HG03025 (cell line): ENCODE measurements around the gene SLC38A10.
"Not testable (repeated sequence)": the region's sequence is repeated elsewhere in the genome, so short reads cannot be mapped to it uniquely, and the experiment has no call there.

Experiments
- ATAC-seq: cut with Tn5 transposase; IDR thresholded peaks from one replicate; pipeline ENCODE4 v1.9.1; 2021; ENCODE audit warnings: mild to moderate bottlenecking, moderate library complexity; ENCODE audit not compliant: unreplicated experiment, low FRiP score

SLC38A10 gene

GRCh38 chr17:81234506-81234855 is 60.6 kb downstream of the SLC38A10 start:
- ATAC-seq: no peak

GRCh38 chr17:81233811-81234505 is 61.1 kb downstream of the SLC38A10 start:
- no peak for ATAC-seq

- no peak for ATAC-seq
Measured at GRCh38 chr17:81233316-81233715, 61.8 kb downstream of the SLC38A10 start.

GRCh38 chr17:81232616-81233241 is 62.4 kb downstream of the SLC38A10 start:
- ATAC-seq: no peak

- ATAC-seq: no peak
Measured at GRCh38 chr17:81231766-81232581, 63.1 kb downstream of the SLC38A10 start.

- ATAC-seq: no peak
Measured at GRCh38 chr17:81231121-81231645, 63.9 kb downstream of the SLC38A10 start.

- ATAC-seq: no peak
Measured at GRCh38 chr17:81230043-81230820, 64.9 kb downstream of the SLC38A10 start.

- ATAC-seq: no peak
Measured at GRCh38 chr17:81229666-81229920, 65.5 kb downstream of the SLC38A10 start.

- no peak for ATAC-seq
Measured at GRCh38 chr17:81228834-81229665, 66.1 kb downstream of the SLC38A10 start.

- ATAC-seq: no peak
Measured at GRCh38 chr17:81228420-81228819, 66.7 kb downstream of the SLC38A10 start.

- not testable (repeated sequence) for ATAC-seq
Measured at GRCh38 chr17:81227630-81228029, 67.5 kb downstream of the SLC38A10 start.

GRCh38 chr17:81223762-81224130 is 71.4 kb downstream of the SLC38A10 start:
- ATAC-seq: no peak

GRCh38 chr17:81222906-81223761 is 72.0 kb downstream of the SLC38A10 start, which contains the start of gene CEP131:
TSS of gene CEP131 (minus strand) at chr17:81222965. CDS start at chr17:81220056, 2,909 bp downstream.
- peak; percentile 81 for ATAC-seq

GRCh38 chr17:81222620-81222905 is 72.5 kb downstream of the SLC38A10 start:
- no peak for ATAC-seq

GRCh38 chr17:81221842-81222619 is 73.1 kb downstream of the SLC38A10 start:
- no peak for ATAC-seq

GRCh38 chr17:81221371-81221841 is 73.7 kb downstream of the SLC38A10 start:
- ATAC-seq: no peak

GRCh38 chr17:81219476-81220180 is 75.5 kb downstream of the SLC38A10 start:
- ATAC-seq: no peak

GRCh38 chr17:81218991-81219390 is 76.1 kb downstream of the SLC38A10 start:
- no peak for ATAC-seq
